ENCODE results near the gene ZC3H7A. TPM values are rescaled to one million over a fixed set of nuclear protein-coding genes. Genes with fewer than 3 reads are reported as not detected.

The ZC3H7A gene
- total and polyA plus RNA-seq, 10 of the 15 experiments (the other 5 are each of a cell fraction or from before 2014, with no cell fraction given): 46.3 to 188 (median 68.6) TPM

DNA sequence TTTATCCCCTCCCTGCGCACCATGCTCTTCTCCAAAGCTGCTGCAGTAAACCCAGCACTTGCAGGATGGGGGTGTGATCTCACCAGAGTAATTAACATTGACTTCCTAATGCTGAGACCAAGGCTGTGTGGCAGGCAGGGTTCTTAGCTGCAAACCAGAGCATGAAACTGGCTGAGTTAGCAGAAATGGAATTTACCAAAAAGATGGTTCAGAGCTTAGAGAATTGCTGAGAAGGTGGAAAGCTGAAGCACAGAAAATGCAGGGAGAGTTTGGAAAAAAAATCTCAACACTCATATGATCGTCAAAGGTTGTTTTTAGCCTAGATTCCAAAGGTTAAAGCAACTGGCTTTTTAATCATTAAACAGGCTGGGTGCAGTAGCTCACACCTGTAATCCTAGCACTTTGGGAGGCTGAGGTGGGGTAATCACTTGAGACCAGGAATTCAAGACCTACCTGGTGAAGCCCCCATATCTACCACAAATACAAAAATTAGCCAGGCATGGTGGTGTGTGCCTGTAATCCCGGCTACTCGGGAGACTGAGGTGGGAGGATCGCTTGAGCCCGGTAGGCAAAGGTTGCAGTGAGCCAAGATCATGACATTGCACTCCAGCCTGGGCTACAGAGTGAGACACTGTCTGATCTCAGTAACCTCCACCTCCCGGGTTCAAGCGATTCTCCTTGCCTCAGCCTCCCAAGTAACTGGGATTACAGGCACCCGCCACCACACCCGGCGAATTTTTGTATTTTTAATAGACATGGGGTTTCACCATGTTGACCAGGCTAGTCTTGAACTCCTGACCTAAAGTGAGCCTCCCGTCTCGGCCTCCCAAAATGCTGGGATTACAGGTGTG, 48.4 kb downstream of the ZC3H7A start:
- Histone ChIP-seq H3K79me2 (ENCODE audit: control insufficient read depth, insufficient read depth, low read length) (peaks cover 3% of the 10 kb centered on the region), H3K36me3 (ENCODE audit: control insufficient read depth in 2 of 2, insufficient read depth in 2 of 2, low read length in 1 of 2) (peaks cover 12 to 24% of the 10 kb centered on the region in 2 experiments), H3K4me1 (ENCODE audit: control insufficient read depth, insufficient read depth, low read length) (peaks cover 3% of the 10 kb centered on the region), H3K4me2 (ENCODE audit: control insufficient read depth, insufficient read depth) (no peak overlapping the region), H3K9me3 (replicated peaks; ENCODE audit: control insufficient read depth, insufficient read depth, low read length) (no peaks in the 10 kb centered on the region), H2AFZ (ENCODE audit: control insufficient read depth, low read depth, low read length) (no peak overlapping the region), H3K4me3 (no peak overlapping the region), H4K20me1 (ENCODE audit: control insufficient read depth, insufficient read depth) (no peaks in the 10 kb centered on the region), H3K27ac (ENCODE audit: control insufficient read depth, insufficient read depth) (no peak overlapping the region), H3K27me3 (replicated peaks in 1 of 2; ENCODE audit: control insufficient read depth in 2 of 2, insufficient read depth in 2 of 2, low read length in 1 of 2) (no peaks in the 10 kb centered on the region), H3K9ac (ENCODE audit: control insufficient read depth, insufficient read depth, low read length) (no peak overlapping the region)
- intact Hi-C loops (cut with micrococcal nuclease; ENCODE audit: unreplicated experiment): no loop called here
- ChIA-PET CTCF (interaction anchor here (1.2 to 1.3 kb wide), 2 partner anchors 33 to 62 kb away, joined by 3 read pairs; no protein-coding TSS in a partner anchor), RAD21 (ENCODE audit: unreplicated experiment) (no interaction called here), SMC1A (ENCODE audit: uncharacterized antibody, unreplicated experiment) (interaction anchor here (1.4 kb wide), 1 partner anchor 13 kb away, joined by 6 read pairs; no protein-coding TSS in a partner anchor), POLR2A (interaction anchor here (0.6 to 0.8 kb wide), 2 partner anchors 27 to 50 kb away, joined by 3 to 4 read pairs; no protein-coding TSS in a partner anchor)
- 93% methylated on average over 13 of the region's 13 CpGs for WGBS (ENCODE audit: insufficient coverage, insufficient replicate concordance, low lambda C conversion rate, missing lambda C conversion rate)
- in situ Hi-C loops (cut with MboI): no loop called here
- no peak for FAIRE-seq
- TF ChIP-seq NR2C2 (IDR thresholded peaks at IDR 0.05; ENCODE audit: borderline replicate concordance, control insufficient read depth, insufficient read length, low read depth): no peak
- TF ChIP-seq RFX5 (IDR thresholded peaks at IDR 0.05; ENCODE audit: low read depth, low read length): no peak
- TF ChIP-seq TARDBP (IDR thresholded peaks at IDR 0.05; ENCODE audit: borderline replicate concordance): no peak
- TF ChIP-seq, protein P1, sequence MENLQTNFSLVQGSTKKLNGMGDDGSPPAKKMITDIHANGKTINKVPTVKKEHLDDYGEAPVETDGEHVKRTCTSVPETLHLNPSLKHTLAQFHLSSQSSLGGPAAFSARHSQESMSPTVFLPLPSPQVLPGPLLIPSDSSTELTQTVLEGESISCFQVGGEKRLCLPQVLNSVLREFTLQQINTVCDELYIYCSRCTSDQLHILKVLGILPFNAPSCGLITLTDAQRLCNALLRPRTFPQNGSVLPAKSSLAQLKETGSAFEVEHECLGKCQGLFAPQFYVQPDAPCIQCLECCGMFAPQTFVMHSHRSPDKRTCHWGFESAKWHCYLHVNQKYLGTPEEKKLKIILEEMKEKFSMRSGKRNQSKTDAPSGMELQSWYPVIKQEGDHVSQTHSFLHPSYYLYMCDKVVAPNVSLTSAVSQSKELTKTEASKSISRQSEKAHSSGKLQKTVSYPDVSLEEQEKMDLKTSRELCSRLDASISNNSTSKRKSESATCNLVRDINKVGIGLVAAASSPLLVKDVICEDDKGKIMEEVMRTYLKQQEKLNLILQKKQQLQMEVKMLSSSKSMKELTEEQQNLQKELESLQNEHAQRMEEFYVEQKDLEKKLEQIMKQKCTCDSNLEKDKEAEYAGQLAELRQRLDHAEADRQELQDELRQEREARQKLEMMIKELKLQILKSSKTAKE (IDR thresholded peaks at IDR 0.05; ENCODE audit: low read depth, poor library complexity, severe bottlenecking): no peak
- TF ChIP-seq GABPA (IDR thresholded peaks at IDR 0.05; ENCODE audit: low read depth): no peak
- TF ChIP-seq KLF5 (IDR thresholded peaks at IDR 0.05; ENCODE audit: partially characterized antibody): no peak
- TF ChIP-seq BACH1 (IDR thresholded peaks at IDR 0.05; ENCODE audit: borderline replicate concordance): no peak
- TF ChIP-seq, protein P2, sequence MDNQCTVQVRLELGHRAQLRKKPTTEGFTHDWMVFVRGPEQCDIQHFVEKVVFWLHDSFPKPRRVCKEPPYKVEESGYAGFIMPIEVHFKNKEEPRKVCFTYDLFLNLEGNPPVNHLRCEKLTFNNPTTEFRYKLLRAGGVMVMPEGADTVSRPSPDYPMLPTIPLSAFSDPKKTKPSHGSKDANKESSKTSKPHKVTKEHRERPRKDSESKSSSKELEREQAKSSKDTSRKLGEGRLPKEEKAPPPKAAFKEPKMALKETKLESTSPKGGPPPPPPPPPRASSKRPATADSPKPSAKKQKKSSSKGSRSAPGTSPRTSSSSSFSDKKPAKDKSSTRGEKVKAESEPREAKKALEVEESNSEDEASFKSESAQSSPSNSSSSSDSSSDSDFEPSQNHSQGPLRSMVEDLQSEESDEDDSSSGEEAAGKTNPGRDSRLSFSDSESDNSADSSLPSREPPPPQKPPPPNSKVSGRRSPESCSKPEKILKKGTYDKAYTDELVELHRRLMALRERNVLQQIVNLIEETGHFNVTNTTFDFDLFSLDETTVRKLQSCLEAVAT (IDR thresholded peaks at IDR 0.05): no peak
- no peak for TF ChIP-seq POLR2AphosphoS5 (IDR thresholded peaks at IDR 0.05; ENCODE audit: low read length)
- TF ChIP-seq NFXL1 (IDR thresholded peaks at IDR 0.05; ENCODE audit: borderline replicate concordance): no peak
- no peak for TF ChIP-seq JUNB (IDR thresholded peaks at IDR 0.05)
- TF ChIP-seq ASH2L (IDR thresholded peaks at IDR 0.05; ENCODE audit: borderline replicate concordance, low read depth): no peak
- no peak for TF ChIP-seq POLR2AphosphoS2 (IDR thresholded peaks at IDR 0.05; ENCODE audit: low read depth, low read length)
- no peak for TF ChIP-seq STAT1 (conservative IDR thresholded peaks at IDR 0.05)
- TF ChIP-seq FOXK2 (IDR thresholded peaks at IDR 0.05): no peak
- TF ChIP-seq RCOR1 (conservative IDR thresholded peaks at IDR 0.05; ENCODE audit: low read depth, low read length): no peak
- DNase-seq (ENCODE audit: low read depth, low spot score): no peak
- ATAC-seq: no peak
- BruUV-seq (replicated peaks): no TSS peak
